Lower leg skin (tissue), 4 donors: ENCODE measurements around the gene ERAP2. TPM values are rescaled to one million over a fixed set of nuclear protein-coding genes. Genes with fewer than 3 reads are reported as not detected.
"Not testable (repeated sequence)": the region's sequence is repeated elsewhere in the genome, so short reads cannot be mapped to it uniquely, and the experiment has no call there.

Experiments
- DNase-seq, 2 donors: peaks; one replicate each; pipeline ENCODE4 v3.0.0-alpha.2; 2019; ENCODE audit warnings: low spot score in 2 of 2
- H3K4me3 ChIP-seq: fragments of 200-600 bp; sonication (generic); 2 replicates; pipeline ENCODE4 v1.5.1; 2017; ENCODE audit warnings: mild to moderate bottlenecking, low read depth; ENCODE audit not compliant: poor library complexity, severe bottlenecking
- POLR2A ChIP-seq, 2 donors: fragments of 450-650 bp; IDR thresholded peaks; one replicate each; pipeline ENCODE4 v1.6.1; 2016 to 2017; ENCODE audit warnings: antibody characterized with exemption in 2 of 2, mild to moderate bottlenecking in 1 of 2, moderate library complexity in 1 of 2
- WGBS, 2 donors: methylation state at CpG; one replicate each; pipeline ENCODE4 v1.1.5; 2018; 5-methylcytosine and 5-hydroxymethylcytosine counted together
- intact Hi-C: fragments of 100-400 bp; cut with DNase I; formaldehyde crosslinking; loops from one replicate; pipeline ENCODE4 v1.15.0; 2023; ENCODE audit warnings: low total_unique reads
- total RNA-seq, 4 donors: library from RNA; depleted of rRNA; stranded (reverse); fragments of >200 nt; gene quantifications; one replicate each; pipeline ENCODE4 v1.1.0, GENCODE V29; 2016
- TF ChIP-seq, protein P1 (sequence below), 3 donors: fragments of 450-650 bp; IDR thresholded peaks; one replicate each; pipeline ENCODE4 v1.5.1; 2016; ENCODE audit warnings: antibody characterized with exemption in 3 of 3, mild to moderate bottlenecking in 3 of 3, moderate library complexity in 2 of 3

The ERAP2 gene
- total RNA-seq, 4 donors from 2014 or later = 5.0 to 11.0 (median 9.3) TPM

DNA sequence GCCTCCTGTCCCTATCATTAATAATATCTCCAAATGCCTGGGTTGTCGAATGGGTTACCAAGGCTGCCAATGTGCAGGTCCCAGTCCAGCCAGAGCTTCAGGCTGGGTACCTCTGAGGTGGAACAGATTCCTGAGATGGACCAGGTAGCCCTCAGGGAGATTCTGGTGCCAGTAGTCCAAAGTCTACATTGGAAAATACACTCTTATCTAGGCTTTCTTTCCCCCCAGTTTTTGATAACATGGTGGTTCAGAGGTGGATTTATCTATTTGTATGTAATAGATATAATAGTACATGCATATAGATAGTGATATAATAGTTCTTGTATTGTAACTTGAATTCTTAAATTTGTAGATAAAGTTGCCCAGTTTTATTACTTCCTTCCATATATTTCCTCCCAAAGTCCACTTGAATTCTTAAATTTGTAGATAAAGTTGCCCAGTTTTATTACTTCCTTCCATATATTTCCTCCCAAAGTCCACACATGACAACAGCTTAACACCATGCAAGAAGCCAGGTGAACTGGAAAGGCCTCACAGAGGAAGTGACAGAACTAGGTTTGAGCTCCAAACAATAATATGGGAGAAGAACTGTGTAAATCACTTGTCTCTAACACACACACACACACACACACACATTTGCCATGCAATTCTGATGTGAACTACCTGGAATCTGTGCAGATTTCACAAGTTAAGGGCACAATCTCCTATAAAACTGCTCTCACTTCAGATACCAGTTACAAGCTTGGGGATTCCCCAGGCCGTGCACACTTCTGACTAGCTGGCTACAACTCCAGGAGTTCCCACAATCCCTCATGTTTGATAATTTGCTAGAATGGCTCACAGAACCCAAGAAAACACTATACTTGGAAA is 37.9 kb upstream of the ERAP2 start:
- intact Hi-C loops = no loop called here
- no peak overlapping the region for H3K4me3 ChIP-seq
- TF ChIP-seq POLR2A (IDR thresholded peaks at IDR 0.05) = no peak
- TF ChIP-seq, protein P1, sequence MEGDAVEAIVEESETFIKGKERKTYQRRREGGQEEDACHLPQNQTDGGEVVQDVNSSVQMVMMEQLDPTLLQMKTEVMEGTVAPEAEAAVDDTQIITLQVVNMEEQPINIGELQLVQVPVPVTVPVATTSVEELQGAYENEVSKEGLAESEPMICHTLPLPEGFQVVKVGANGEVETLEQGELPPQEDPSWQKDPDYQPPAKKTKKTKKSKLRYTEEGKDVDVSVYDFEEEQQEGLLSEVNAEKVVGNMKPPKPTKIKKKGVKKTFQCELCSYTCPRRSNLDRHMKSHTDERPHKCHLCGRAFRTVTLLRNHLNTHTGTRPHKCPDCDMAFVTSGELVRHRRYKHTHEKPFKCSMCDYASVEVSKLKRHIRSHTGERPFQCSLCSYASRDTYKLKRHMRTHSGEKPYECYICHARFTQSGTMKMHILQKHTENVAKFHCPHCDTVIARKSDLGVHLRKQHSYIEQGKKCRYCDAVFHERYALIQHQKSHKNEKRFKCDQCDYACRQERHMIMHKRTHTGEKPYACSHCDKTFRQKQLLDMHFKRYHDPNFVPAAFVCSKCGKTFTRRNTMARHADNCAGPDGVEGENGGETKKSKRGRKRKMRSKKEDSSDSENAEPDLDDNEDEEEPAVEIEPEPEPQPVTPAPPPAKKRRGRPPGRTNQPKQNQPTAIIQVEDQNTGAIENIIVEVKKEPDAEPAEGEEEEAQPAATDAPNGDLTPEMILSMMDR (IDR thresholded peaks at IDR 0.05) = no peak
- DNase-seq = no peak
- WGBS, 2 donors = 47 to 61% methylated on average over 2 of the region's 2 CpGs

DNA sequence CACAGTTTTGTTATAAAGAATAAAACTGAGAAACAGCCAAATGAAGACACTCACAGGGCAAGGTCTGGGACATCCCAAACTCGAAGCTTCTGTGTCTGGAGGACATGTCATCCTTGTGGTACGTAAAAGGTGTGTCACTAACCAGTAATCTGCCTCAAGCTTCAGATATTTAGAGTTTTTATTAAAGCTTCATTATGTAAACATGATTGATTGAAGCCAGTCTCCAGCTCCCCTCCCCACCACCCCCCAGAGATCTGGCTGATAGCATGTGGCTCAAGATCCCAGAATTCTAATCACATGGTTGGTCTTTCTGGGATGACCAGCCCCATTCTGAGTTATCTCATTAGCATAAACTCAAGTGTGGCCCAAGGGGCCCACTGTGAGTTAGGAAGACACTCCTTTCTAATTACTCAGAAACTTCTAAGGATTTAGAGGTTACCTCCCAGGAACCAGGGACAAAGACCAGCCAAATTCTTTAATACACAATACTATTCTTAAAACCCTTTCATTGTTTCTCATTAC is 37.2 kb upstream of the ERAP2 start:
- intact Hi-C loops = no loop called here
- no peak for DNase-seq
- H3K4me3 ChIP-seq = no peak overlapping the region
- TF ChIP-seq, protein P1 (IDR thresholded peaks at IDR 0.05) = no peak
- no peak for TF ChIP-seq POLR2A (IDR thresholded peaks at IDR 0.05)
- WGBS, 2 donors = 64 to 78% methylated on average over 2 of the region's 2 CpGs

DNA sequence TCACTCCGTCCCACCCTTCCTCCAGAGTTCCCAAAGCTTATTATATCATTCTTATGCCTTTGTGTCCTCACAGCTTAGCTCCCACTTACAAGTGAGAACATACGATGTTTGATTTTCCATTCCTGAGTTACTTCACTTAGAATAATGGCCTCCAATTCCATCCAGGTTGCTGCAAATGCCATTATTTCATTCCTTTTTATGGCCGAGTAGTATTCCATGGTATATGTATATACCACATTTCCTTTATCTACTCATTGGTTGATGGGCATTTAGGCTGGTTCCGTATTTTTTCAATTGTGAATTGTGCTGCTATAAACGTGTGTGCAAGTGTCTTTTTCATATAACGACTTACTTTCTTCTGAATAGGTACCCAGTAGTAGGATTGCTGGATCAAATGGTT is 34.4 kb upstream of the ERAP2 start:
- intact Hi-C loops, DNase-seq, H3K4me3 ChIP-seq: not testable (repeated sequence)
- WGBS, 2 donors = 77 to 78% methylated on average over 6 of the region's 6 CpGs

DNA sequence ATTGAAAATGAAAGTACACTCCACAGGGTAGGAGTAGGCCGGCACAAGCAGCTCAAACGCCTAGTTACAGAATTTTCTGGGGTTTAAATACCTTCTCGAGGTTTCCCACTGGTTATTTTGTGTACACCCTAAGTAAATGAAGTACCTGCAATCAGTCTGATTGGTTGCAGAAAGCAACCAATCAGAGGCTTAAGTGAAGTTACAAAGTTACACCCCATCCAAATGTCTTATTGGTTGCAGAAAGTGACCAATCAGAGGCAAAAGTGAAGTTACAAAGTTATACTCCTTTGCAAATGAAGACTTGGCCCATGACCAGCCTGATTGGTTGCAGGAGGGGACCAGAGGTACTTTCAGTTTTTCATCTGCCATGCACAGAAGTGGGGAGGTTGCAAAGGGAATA is 33.2 kb upstream of the ERAP2 start:
- intact Hi-C loops = no loop called here
- TF ChIP-seq, protein P1 (IDR thresholded peaks at IDR 0.05) = no peak
- TF ChIP-seq POLR2A (IDR thresholded peaks at IDR 0.05) = no peak
- WGBS, 2 donors = 66 to 83% methylated on average over 3 of the region's 3 CpGs
- no peak overlapping the region for H3K4me3 ChIP-seq
- DNase-seq = no peak

DNA sequence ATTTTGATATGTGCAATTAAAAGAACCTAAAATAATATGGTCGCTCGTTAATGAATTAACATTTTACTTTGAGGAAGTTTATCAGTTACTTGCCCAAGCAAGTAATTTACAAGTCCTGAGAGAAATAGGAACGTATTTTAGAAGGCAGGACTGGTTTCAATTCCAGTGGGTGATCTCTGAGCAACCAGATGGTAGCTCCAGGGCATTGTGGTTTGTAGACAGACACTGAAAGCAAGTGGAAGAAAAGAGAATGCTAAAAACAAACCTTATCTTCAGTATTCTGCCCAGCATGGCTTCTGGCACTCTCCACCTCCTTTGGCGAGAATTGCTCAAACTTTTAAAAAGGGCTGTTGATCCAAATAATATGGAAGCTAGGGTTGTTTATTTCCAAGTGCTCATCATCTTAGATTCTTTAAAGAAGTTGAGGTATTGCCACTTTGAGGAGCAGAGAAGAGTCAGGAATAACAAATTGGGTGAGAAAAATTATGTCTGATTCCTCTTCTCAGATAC is 31.8 kb upstream of the ERAP2 start:
- DNase-seq = no peak
- no peak overlapping the region for H3K4me3 ChIP-seq
- no peak for TF ChIP-seq POLR2A (IDR thresholded peaks at IDR 0.05)
- TF ChIP-seq, protein P1 (IDR thresholded peaks at IDR 0.05) = no peak
- intact Hi-C loops = no loop called here
- 44 to 49% methylated on average over 4 of the region's 4 CpGs for WGBS, 2 donors

DNA sequence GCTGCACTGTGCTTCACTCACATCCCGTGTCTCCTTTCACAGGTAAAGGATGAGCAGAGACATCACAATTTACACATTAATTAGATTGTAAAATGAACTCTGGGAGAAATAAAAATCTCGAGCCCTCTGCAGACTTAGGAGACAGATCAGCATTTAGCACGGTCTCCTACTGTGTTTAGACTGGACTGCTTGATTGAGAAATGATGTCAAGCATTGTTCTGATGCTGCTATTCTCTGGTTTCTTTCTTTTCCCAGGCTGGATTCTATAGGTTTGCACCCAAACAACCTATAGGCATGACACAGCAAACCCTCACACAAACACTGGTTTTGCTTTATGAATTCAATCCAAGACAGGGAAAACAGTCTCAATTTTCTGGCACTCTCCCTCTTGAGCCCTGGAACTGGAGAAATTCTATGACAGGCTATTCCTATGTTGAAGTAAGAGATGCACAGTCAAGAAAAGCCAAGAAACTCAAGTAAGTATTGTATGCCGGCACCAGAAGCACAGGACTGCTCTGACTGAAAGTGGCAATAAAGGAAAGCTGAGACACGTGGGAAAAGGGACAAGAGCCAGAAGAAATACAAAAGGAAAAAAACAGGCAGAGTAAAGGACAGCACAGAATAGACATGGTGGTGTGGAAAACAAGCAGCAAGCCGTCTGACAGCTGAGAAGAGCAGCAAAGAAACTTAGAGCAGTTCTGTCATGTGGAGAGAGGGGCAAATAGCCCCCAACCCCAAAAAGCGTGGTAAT is 24.8 kb upstream of the ERAP2 start:
- no peak for TF ChIP-seq POLR2A (IDR thresholded peaks at IDR 0.05)
- TF ChIP-seq, protein P1 (IDR thresholded peaks at IDR 0.05) = no peak
- H3K4me3 ChIP-seq = no peak overlapping the region
- 63 to 66% methylated on average over 7 of the region's 7 CpGs for WGBS, 2 donors
- no peak for DNase-seq
- intact Hi-C loops = no loop called here
